Endothelial cell of umbilical vein (primary cell): ENCODE data around the gene SP8. TPM values are rescaled to one million over a fixed set of nuclear protein-coding genes. Genes with fewer than 3 reads are reported as not detected.
"Not testable (repeated sequence)": the region's sequence is repeated elsewhere in the genome, so short reads cannot be mapped to it uniquely, and the experiment has no call there.

Experiments
- Bru-seq: library from RNA; stranded (reverse); fragments of 400-500 nt; gene quantifications from one replicate; lab custom pipeline; 2021; lab: Mats Ljungman, UMichigan
- BruChase-seq, 2 experiments: library from RNA; stranded (reverse); fragments of 400-500 nt; gene quantifications; one replicate each; lab custom pipeline; 2021; lab: Mats Ljungman, UMichigan
- BruUV-seq: library from RNA; stranded (reverse); fragments of 400-500 nt; replicated peaks from 2 replicates; lab custom pipeline; 2021; lab: Mats Ljungman, UMichigan
- CTCF ChIA-PET: fragments of 300-600, 350-600 bp; sonication (Branson Sonifier 250); formaldehyde crosslinking; loops from one replicate; lab custom pipeline; 2021; ENCODE audit warnings: antibody characterized with exemption, inconsistent platforms; lab: Charles Lee
- POLR2A ChIA-PET: fragments of 300-600, 350-600 bp; sonication (Branson Sonifier 250); formaldehyde crosslinking; loops from one replicate; lab custom pipeline; 2021; ENCODE audit warnings: antibody characterized with exemption, inconsistent platforms; lab: Charles Lee
- DNase-seq: peaks from one replicate; pipeline ENCODE4 v3.0.0-alpha.2; 2011; ENCODE audit warnings: low read depth, low spot score
- FAIRE-seq: peaks from 2 replicates; lab custom pipeline; 2011; peaks lifted over from hg19 to GRCh38; lab: Jason Lieb, UNC
- H2AFZ ChIP-seq: 2 replicates; pipeline ENCODE4 v1.6.0; 2012; ENCODE audit warnings: low read depth, low read length, control low read depth, inconsistent platforms
- H3K27ac ChIP-seq: 2 replicates; pipeline ENCODE4 v1.5.1; 2011; ENCODE audit warnings: low read depth, mild to moderate bottlenecking, control low read depth, low read length, moderate library complexity; ENCODE audit not compliant: insufficient read depth
- H3K27me3 ChIP-seq, 2 experiments: 2 replicates each; pipeline versions ENCODE4 v1.6.0 to v1.6.1; 2011; ENCODE audit warnings: low read length in 2 of 2, mixed read lengths in 1 of 2; ENCODE audit not compliant: control insufficient read depth in 2 of 2, insufficient read depth in 2 of 2
- H3K36me3 ChIP-seq, 2 experiments: 2 replicates in 1 of 2; 3 replicates in 1 of 2; pipeline ENCODE4 v1.5.1; 2011; ENCODE audit warnings: low read length in 2 of 2, mild to moderate bottlenecking in 1 of 2, moderate library complexity in 1 of 2; ENCODE audit not compliant: control insufficient read depth in 2 of 2, insufficient read depth in 2 of 2; ENCODE audit errors: extremely low read depth in 1 of 2
- H3K4me1 ChIP-seq: 3 replicates; pipeline ENCODE4 v1.5.1; 2011; ENCODE audit warnings: mild to moderate bottlenecking, low read length; ENCODE audit not compliant: control insufficient read depth, insufficient read depth; ENCODE audit errors: extremely low read depth
- H3K4me2 ChIP-seq: 2 replicates; pipeline ENCODE4 v1.6.1; 2011; ENCODE audit warnings: low read length, control low read depth, mixed read lengths; ENCODE audit not compliant: insufficient read depth
- H3K4me3 ChIP-seq, 3 experiments: fragments of 200-600 bp in 1 of 3; sonication (generic), shearing (Covaris generic) in 1 of 3; replicated peaks in 1 of 3; 2 replicates each; pipeline ENCODE4 v1.5.1; 2011 to 2016; ENCODE audit warnings: control low read depth in 3 of 3, low read length in 3 of 3, mild to moderate bottlenecking in 2 of 3, inconsistent platforms in 1 of 3, low read depth in 1 of 3, moderate library complexity in 1 of 3; ENCODE audit not compliant: insufficient read depth in 1 of 3
- H3K79me2 ChIP-seq: 2 replicates; pipeline ENCODE4 v1.6.0; 2012; ENCODE audit warnings: low read length, inconsistent platforms; ENCODE audit not compliant: control insufficient read depth, insufficient read depth
- H3K9ac ChIP-seq: replicated peaks from 2 replicates; pipeline ENCODE3; 2011; ENCODE audit warnings: low read length, control low read depth; ENCODE audit not compliant: insufficient read depth; ENCODE audit errors: extremely low read depth
- H3K9me1 ChIP-seq: replicated peaks from 3 replicates; pipeline ENCODE4 v1.6.0; 2011; ENCODE audit warnings: mild to moderate bottlenecking, low read length; ENCODE audit not compliant: control insufficient read depth, insufficient read depth; ENCODE audit errors: extremely low read depth
- H3K9me3 ChIP-seq: replicated peaks from 2 replicates; pipeline ENCODE4 v1.5.1; 2012; ENCODE audit warnings: low read length, inconsistent platforms; ENCODE audit not compliant: control insufficient read depth, insufficient read depth
- H4K20me1 ChIP-seq: replicated peaks from 2 replicates; pipeline ENCODE3; 2011; ENCODE audit warnings: mild to moderate bottlenecking, low read length; ENCODE audit not compliant: control insufficient read depth, insufficient read depth; ENCODE audit errors: extremely low read depth
- CTCF ChIP-seq, 2 donors: IDR thresholded peaks; 1 replicate in 1 of 2; 2 replicates in 1 of 2; pipeline ENCODE4 v1.5.1; 2011; ENCODE audit warnings: low read length in 2 of 2, mild to moderate bottlenecking in 2 of 2, moderate library complexity in 2 of 2, control low read depth in 1 of 2, inconsistent platforms in 1 of 2, low read depth in 1 of 2; ENCODE audit not compliant: insufficient read depth in 1 of 2; ENCODE audit errors: extremely low read depth in 1 of 2
- EZH2 ChIP-seq: IDR thresholded peaks from 2 replicates; pipeline ENCODE4 v1.6.1; 2012; ENCODE audit warnings: borderline replicate concordance, low read depth, mild to moderate bottlenecking, moderate library complexity, low read length, inconsistent platforms; ENCODE audit not compliant: severe bottlenecking
- FOS ChIP-seq: IDR thresholded peaks from 2 replicates; pipeline ENCODE4 v1.6.1; 2011; ENCODE audit warnings: mild to moderate bottlenecking, low read length, moderate library complexity, borderline replicate concordance; ENCODE audit not compliant: insufficient read depth
- MYC ChIP-seq: IDR thresholded peaks from one replicate; pipeline ENCODE4 v1.6.1; 2011; ENCODE audit warnings: mild to moderate bottlenecking, low read depth, low read length
- dilution Hi-C: fragments of 300-500 bp; cut with MboI; formaldehyde crosslinking; loops from one replicate; pipeline ENCODE4 v1.15.0; 2019; ENCODE audit warnings: low sequenced_read_pairs; ENCODE audit not compliant: extremely low pct_ligation_motif_present
- intact Hi-C: fragments of 100-400 bp; cut with micrococcal nuclease; formaldehyde crosslinking; loops from one replicate; pipeline ENCODE4 v1.10.0; 2022
- long read RNA-seq: library from polyadenylated mRNA; stranded (forward); transcript quantifications from one replicate; pipeline ENCODE4 v2.0.0, GENCODE V29; 2021
- polyA minus RNA-seq, 3 experiments: library from RNA; depleted of rRNA, polyadenylated mRNA; stranded (reverse); fragments of >200 nt; gene quantifications; 1 replicate in 1 of 3; 2 replicates in 2 of 3; pipeline ENCODE4 v1.2.3, GENCODE V29; 2011
- polyA plus RNA-seq, 4 experiments: library from polyadenylated mRNA; depleted of rRNA in 3 of 4; stranded (reverse) in 3 of 4; unstranded in 1 of 4; fragments of >200 nt; gene quantifications; 2 replicates each; pipeline versions ENCODE4 v1.2.1 to v1.2.3, GENCODE V29; 2011 to 2012; ENCODE audit warnings: missing spikeins in 1 of 4
- total RNA-seq: library from RNA; stranded (reverse); gene quantifications from 2 replicates; pipeline ENCODE4 v1.2.3, GENCODE V29; 2021

Gene SP8
- 0.38 and 2.5 TPM in 2 replicates for total RNA-seq
- 0.92 and 1.1 TPM in 2 replicates for polyA plus RNA-seq
- 0.36 and 0.47 TPM in 2 replicates for polyA plus RNA-seq (2011; cell fraction: cytosol; rRNA removed)
- polyA plus RNA-seq (2011; cell fraction: nucleus; rRNA removed), result 0.41 and 0.54 TPM in 2 replicates
- polyA plus RNA-seq (2012), result 0.15 TPM in 1 of 2 replicates, not detected in the other
- 0.68 and 0.96 TPM in 2 replicates for polyA minus RNA-seq
- not detected for polyA minus RNA-seq (2011; cell fraction: cytosol; rRNA and poly(A)+ RNA removed)
- polyA minus RNA-seq (2011; cell fraction: nucleus; rRNA and poly(A)+ RNA removed), result 0.38 and 0.72 TPM in 2 replicates
- percentile 29 among the genes with signal in this experiment for Bru-seq, nascent RNA
- percentile 34 among the genes with signal in this experiment for BruChase-seq, experiment 1, labeled RNA remaining after a 6-hour chase
- BruChase-seq, experiment 2, labeled RNA remaining after a 2-hour chase, result percentile 54 among the genes with signal in this experiment
- long read RNA-seq, partial matches to known transcripts, result 0 of 2 reads
- long read RNA-seq, other reads (novel, unspliced or antisense), result 2 of 2 reads

GRCh38 chr7:20786779-20787659 is at the start of gene SP8:
SP8 (minus strand) TSS chr7:20786886; CDS start chr7:20786798, 88 bp downstream.
- dilution Hi-C loops (no loop called here), intact Hi-C loops (loop anchor here (1.0 to 10.0 kb wide), 5 partner anchors 9 to 1718 kb away; partner anchors contain the start of genes CDCA7L and STEAP1B)
- Histone ChIP-seq H3K9ac (peak within 1 kb of the TSS; percentile 0), H3K27me3 (peaks cover 74 to 97% of the 10 kb centered on the region in 2 experiments), H3K9me1 (no peaks in the 10 kb centered on the region), H3K9me3 (no peaks in the 10 kb centered on the region), H2AFZ (peak within 1 kb of the TSS; percentile 65), H3K27ac (no peak within 1 kb of the TSS), H3K4me3 (peak within 1 kb of the TSS; percentile 23 to 66 (median 38)), H3K36me3 (no peaks in the 10 kb centered on the region), H3K79me2 (no peaks in the 10 kb centered on the region), H4K20me1 (no peaks in the 10 kb centered on the region), H3K4me2 (peak within 1 kb of the TSS; percentile 81), H3K4me1 (peaks cover 19% of the 10 kb centered on the region)
- BruUV-seq, result no TSS peak
- TF ChIP-seq MYC (no peak), FOS (no peak), EZH2 (peak; percentile 80), CTCF (IDR thresholded peaks at IDR 0.05; ENCODE audit: extremely low read depth in 1 of 2, insufficient read depth in 1 of 2, low read depth in 1 of 2, low read length in 2 of 2) (no peak)
- peak; percentile 51 for DNase-seq
- FAIRE-seq, result no peak
- ChIA-PET POLR2A (no interaction called here), CTCF (interaction anchor here (0.8 kb wide), 1 partner anchor 467 kb away, joined by 3 read pairs; no protein-coding TSS in a partner anchor)

DNA sequence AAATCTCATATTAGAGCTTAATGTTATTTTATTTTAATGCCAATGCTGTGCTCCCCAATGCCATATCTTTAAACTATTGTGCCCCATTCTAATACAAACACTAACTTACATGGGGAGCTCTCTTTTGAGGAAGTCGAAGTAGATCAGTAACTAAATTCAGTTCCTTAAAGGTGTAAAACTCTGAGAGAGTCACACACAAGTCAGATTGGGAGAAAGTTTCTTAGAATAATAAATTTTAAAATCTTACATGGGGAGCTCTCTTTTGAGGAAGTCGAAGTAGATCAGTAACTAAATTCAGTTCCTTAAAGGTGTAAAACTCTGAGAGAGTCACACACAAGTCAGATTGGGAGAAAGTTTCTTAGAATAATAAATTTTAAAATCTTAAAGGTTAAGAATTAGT is 49.7 kb upstream of the SP8 start:
- dilution Hi-C loops, intact Hi-C loops, DNase-seq, H3K36me3 ChIP-seq, H3K27ac ChIP-seq, H3K9me3 ChIP-seq, H3K27me3 ChIP-seq, FAIRE-seq, H3K9ac ChIP-seq, H2AFZ ChIP-seq, H4K20me1 ChIP-seq, H3K4me3 ChIP-seq, H3K4me1 ChIP-seq, POLR2A ChIA-PET, H3K4me2 ChIP-seq, H3K9me1 ChIP-seq, H3K79me2 ChIP-seq, BruUV-seq: not testable (repeated sequence)
- CTCF ChIA-PET, result interaction anchor here (1.2 kb wide), 1 partner anchor 11 kb away, joined by 3 read pairs; no protein-coding TSS in a partner anchor
